Skeletal muscle satellite cell (primary cell): ENCODE measurements around the gene MYL3.

Experiments
- H3K27me3 ChIP-seq: 2 replicates; pipeline ENCODE4 v1.7.0; 2013; ENCODE audit warnings: low read length; ENCODE audit not compliant: control insufficient read depth, insufficient read depth
- H3K36me3 ChIP-seq: 2 replicates; pipeline ENCODE4 v1.7.0; 2013; ENCODE audit warnings: mild to moderate bottlenecking, control low read depth, low read length; ENCODE audit not compliant: insufficient read depth
- H3K4me1 ChIP-seq: 2 replicates; pipeline ENCODE4 v1.7.0; 2013; ENCODE audit warnings: low read length; ENCODE audit not compliant: control insufficient read depth, insufficient read depth
- H3K4me2 ChIP-seq: 2 replicates; pipeline ENCODE4 v1.7.0; 2013; ENCODE audit warnings: mild to moderate bottlenecking, low read length
- H3K4me3 ChIP-seq: 2 replicates; pipeline ENCODE4 v1.7.0; 2013; ENCODE audit warnings: low read length
- H3K9ac ChIP-seq: 2 replicates; pipeline ENCODE4 v1.7.0; 2013; ENCODE audit warnings: mild to moderate bottlenecking, low read depth, low read length, moderate library complexity
- H3K9me3 ChIP-seq: replicated peaks from 2 replicates; pipeline ENCODE4 v1.7.0; 2013; ENCODE audit warnings: mild to moderate bottlenecking, control low read depth, low read length

Gene MYL3

DNA sequence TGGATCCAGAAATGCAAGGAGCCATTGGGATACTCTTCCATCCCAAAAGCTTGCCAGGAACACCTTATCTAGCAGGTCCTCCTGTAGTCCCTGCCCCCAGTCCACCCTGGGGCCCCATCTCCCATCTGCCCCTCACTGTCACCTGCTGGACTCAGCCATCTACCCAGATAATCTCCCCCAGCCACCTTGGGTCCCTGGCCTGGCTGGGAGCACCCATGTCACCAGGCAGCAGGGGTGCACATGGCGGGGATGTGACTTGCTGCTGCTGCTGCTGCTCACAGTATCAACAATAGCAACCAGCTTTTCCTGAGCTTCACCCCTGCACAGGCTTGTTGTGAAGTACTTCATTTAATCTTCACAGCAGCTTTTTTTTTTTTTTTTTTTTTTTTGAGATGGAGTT, 26.9 kb upstream of the MYL3 start:
- peaks cover 40% of the 10 kb centered on the region for H3K27me3 ChIP-seq

GRCh38 chr3:46889381-46890110, 26.3 kb upstream of the MYL3 start:
- no peaks in the 10 kb centered on the region for H3K9me3 ChIP-seq

More for the DNA sequence above, 26.9 kb upstream of the MYL3 start:
- H3K4me1 ChIP-seq: peaks cover 12% of the 10 kb centered on the region
- no peak overlapping the region for H3K9ac ChIP-seq
- H3K4me3 ChIP-seq: no peak overlapping the region
- no peak overlapping the region for H3K4me2 ChIP-seq
- H3K9me3 ChIP-seq: no peaks in the 10 kb centered on the region
- no peaks in the 10 kb centered on the region for H3K36me3 ChIP-seq

GRCh38 chr3:46888705-46889104, 25.5 kb upstream of the MYL3 start:
- Histone ChIP-seq H3K9me3 (no peaks in the 10 kb centered on the region), H3K9ac (no peak overlapping the region), H3K4me2 (no peak overlapping the region), H3K4me3 (no peak overlapping the region), H3K4me1 (peaks cover 12% of the 10 kb centered on the region), H3K27me3 (peaks cover 55% of the 10 kb centered on the region), H3K36me3 (no peaks in the 10 kb centered on the region)

More at GRCh38 chr3:46889381-46890110, 26.3 kb upstream of the MYL3 start:
- H3K36me3 ChIP-seq: no peaks in the 10 kb centered on the region
- H3K9ac ChIP-seq: no peak overlapping the region
- no peak overlapping the region for H3K4me2 ChIP-seq
- H3K4me1 ChIP-seq: peaks cover 12% of the 10 kb centered on the region
- no peak overlapping the region for H3K4me3 ChIP-seq
- H3K27me3 ChIP-seq: peaks cover 46% of the 10 kb centered on the region

GRCh38 chr3:46887980-46888494, 24.8 kb upstream of the MYL3 start:
- peaks cover 10% of the 10 kb centered on the region for H3K4me1 ChIP-seq
- H3K4me2 ChIP-seq: no peak overlapping the region
- H3K9me3 ChIP-seq: no peaks in the 10 kb centered on the region
- H3K9ac ChIP-seq: no peak overlapping the region
- H3K27me3 ChIP-seq: peaks cover 59% of the 10 kb centered on the region
- H3K36me3 ChIP-seq: no peaks in the 10 kb centered on the region
- no peak overlapping the region for H3K4me3 ChIP-seq

GRCh38 chr3:46885612-46886011, 22.4 kb upstream of the MYL3 start:
- Histone ChIP-seq H3K27me3 (peaks cover 66% of the 10 kb centered on the region), H3K9ac (no peak overlapping the region)

GRCh38 chr3:46884929-46885328, 21.7 kb upstream of the MYL3 start:
- no peaks in the 10 kb centered on the region for H3K9me3 ChIP-seq
- peaks cover 65% of the 10 kb centered on the region for H3K27me3 ChIP-seq
- no peak overlapping the region for H3K4me2 ChIP-seq
- no peaks in the 10 kb centered on the region for H3K36me3 ChIP-seq
- peaks cover 6% of the 10 kb centered on the region for H3K4me1 ChIP-seq
- H3K4me3 ChIP-seq: no peak overlapping the region
- H3K9ac ChIP-seq: no peak overlapping the region

More at GRCh38 chr3:46885612-46886011, 22.4 kb upstream of the MYL3 start:
- Histone ChIP-seq H3K4me1 (peaks cover 6% of the 10 kb centered on the region), H3K4me2 (no peak overlapping the region), H3K36me3 (no peaks in the 10 kb centered on the region), H3K4me3 (no peak overlapping the region), H3K9me3 (no peaks in the 10 kb centered on the region)

DNA sequence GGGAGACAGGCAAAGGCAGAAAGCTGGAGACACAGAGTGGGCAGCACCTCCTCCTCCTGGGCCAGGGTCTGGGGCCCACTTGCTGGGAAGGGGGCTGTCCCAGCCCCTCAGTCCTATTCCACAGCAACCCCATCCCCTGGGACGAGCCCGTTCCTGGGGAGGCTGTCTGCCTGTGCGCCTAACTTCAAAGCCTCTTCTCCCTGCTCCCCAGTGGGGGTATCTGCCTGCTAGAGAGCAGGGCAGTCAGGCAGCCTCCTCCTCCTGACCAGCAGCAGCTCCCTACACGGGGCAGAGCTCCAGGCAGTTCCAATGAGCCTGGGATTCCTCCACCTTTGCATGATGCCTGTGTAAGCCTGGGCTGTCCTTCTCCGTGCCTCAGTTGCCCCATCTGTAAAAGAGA, 21.2 kb upstream of the MYL3 start:
- Histone ChIP-seq H3K9ac (no peak overlapping the region), H3K27me3 (peaks cover 60% of the 10 kb centered on the region), H3K4me1 (peaks cover 6% of the 10 kb centered on the region), H3K4me3 (no peak overlapping the region), H3K9me3 (no peaks in the 10 kb centered on the region), H3K4me2 (no peak overlapping the region), H3K36me3 (no peaks in the 10 kb centered on the region)

- H3K9ac ChIP-seq: no peak overlapping the region
- H3K36me3 ChIP-seq: no peaks in the 10 kb centered on the region
- no peak overlapping the region for H3K4me3 ChIP-seq
- no peaks in the 10 kb centered on the region for H3K9me3 ChIP-seq
- H3K4me2 ChIP-seq: peak overlapping the region; percentile 71
- peaks cover 54% of the 10 kb centered on the region for H3K27me3 ChIP-seq
- peaks cover 9% of the 10 kb centered on the region for H3K4me1 ChIP-seq
Measured at GRCh38 chr3:46883830-46884185, 20.6 kb upstream of the MYL3 start.

- peaks cover 48% of the 10 kb centered on the region for H3K27me3 ChIP-seq
- peaks cover 12% of the 10 kb centered on the region for H3K4me1 ChIP-seq
- no peaks in the 10 kb centered on the region for H3K36me3 ChIP-seq
- no peaks in the 10 kb centered on the region for H3K9me3 ChIP-seq
- no peak overlapping the region for H3K9ac ChIP-seq
- H3K4me2 ChIP-seq: peak overlapping the region; percentile 91
- H3K4me3 ChIP-seq: peak overlapping the region; percentile 37
Measured at GRCh38 chr3:46883054-46883829, 20.0 kb upstream of the MYL3 start.

GRCh38 chr3:46882377-46883053, 19.3 kb upstream of the MYL3 start:
- peak overlapping the region; percentile 91 for H3K4me2 ChIP-seq
- H3K9me3 ChIP-seq: no peaks in the 10 kb centered on the region
- H3K27me3 ChIP-seq: peaks cover 41% of the 10 kb centered on the region
- H3K4me3 ChIP-seq: peak overlapping the region; percentile 68
- H3K4me1 ChIP-seq: peaks cover 12% of the 10 kb centered on the region
- peak overlapping the region; percentile 37 for H3K9ac ChIP-seq
- H3K36me3 ChIP-seq: no peaks in the 10 kb centered on the region

DNA sequence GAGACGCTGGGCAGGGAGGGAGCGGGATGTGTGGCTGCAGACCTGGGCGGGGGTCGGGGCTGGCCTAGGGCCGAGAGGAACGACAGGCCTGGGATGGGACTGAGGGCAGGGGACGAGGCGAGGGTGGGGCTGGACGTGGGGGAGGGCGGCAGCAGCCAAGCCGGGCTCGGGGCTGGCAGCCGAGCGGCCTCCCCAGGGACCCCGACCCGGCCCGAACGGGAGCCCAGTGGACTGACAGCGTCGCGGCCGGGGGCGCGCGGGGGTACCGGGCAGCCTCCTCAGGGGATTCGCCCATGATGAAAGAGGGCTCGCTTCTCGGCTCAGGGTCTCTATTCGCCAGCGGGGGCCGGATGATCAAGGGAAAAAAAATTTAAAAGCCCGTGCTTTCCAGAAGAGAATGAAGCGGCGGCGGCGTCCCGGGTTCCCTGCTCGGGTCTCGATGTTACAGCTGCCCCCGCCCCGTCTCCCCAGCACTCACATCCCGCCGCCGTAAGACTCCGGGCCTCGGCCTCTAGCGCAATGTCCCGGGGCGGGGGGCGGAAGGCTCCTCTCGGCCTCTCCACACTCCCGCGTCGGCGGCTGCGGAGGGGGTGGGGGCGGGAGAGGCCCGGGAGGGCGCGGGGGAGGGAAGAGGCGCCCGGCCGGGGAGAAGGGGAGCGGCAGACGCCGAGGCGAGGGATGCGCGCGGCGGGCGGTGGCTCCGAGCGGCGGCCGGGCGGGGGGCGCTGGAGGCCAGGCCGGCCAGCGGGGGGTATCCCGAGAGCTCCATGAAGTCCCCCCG, 18.5 kb upstream of the MYL3 start:
- peaks cover 41% of the 10 kb centered on the region for H3K27me3 ChIP-seq
- H3K9me3 ChIP-seq: no peaks in the 10 kb centered on the region
- peak overlapping the region; percentile 68 for H3K4me3 ChIP-seq
- H3K9ac ChIP-seq: peak overlapping the region; percentile 37
- H3K36me3 ChIP-seq: no peaks in the 10 kb centered on the region
- H3K4me1 ChIP-seq: peaks cover 12% of the 10 kb centered on the region
- peak overlapping the region; percentile 91 for H3K4me2 ChIP-seq
